GM23338 (cell line): Measurements from ENCODE around the gene SUSD4. TPM values are rescaled to one million over a fixed set of nuclear protein-coding genes. Genes with fewer than 3 reads are reported as not detected.

Experiments used
- ATAC-seq: fragments of 200-7000 bp; cut with Tn5 transposase; 3 replicates; pipeline ENCODE4 v1.9.1; 2020
- DNase-seq: peaks from one replicate; pipeline ENCODE4 v3.0.0-alpha.2; 2015; ENCODE audit warnings: low spot score
- H2AFZ ChIP-seq: fragments of 200-600 bp; sonication (generic); 2 replicates; pipeline ENCODE4 v1.8.0; 2016; ENCODE audit warnings: antibody characterized with exemption, mild to moderate bottlenecking, moderate library complexity
- H3F3A ChIP-seq: fragments of 200-600 bp; sonication (generic); replicated peaks from 2 replicates; pipeline ENCODE4 v1.8.0; 2017; ENCODE audit warnings: antibody characterized with exemption, mixed run types, low read depth
- H3K27ac ChIP-seq: fragments of 200-600 bp; sonication (generic); 2 replicates; pipeline ENCODE4 v1.6.1; 2016; ENCODE audit warnings: low read depth
- H3K27me3 ChIP-seq: fragments of 200-600 bp; sonication (generic); 2 replicates; pipeline ENCODE4 v1.8.0; 2016; ENCODE audit warnings: mild to moderate bottlenecking, mixed run types, moderate library complexity; ENCODE audit not compliant: insufficient read depth
- H3K36me3 ChIP-seq: fragments of 200-600 bp; sonication (generic); 2 replicates; pipeline ENCODE4 v1.8.0; 2016; ENCODE audit warnings: mild to moderate bottlenecking; ENCODE audit not compliant: insufficient read depth
- H3K4me1 ChIP-seq: fragments of 200-600 bp; sonication (generic); 2 replicates; pipeline ENCODE4 v1.8.0; 2016; ENCODE audit warnings: mild to moderate bottlenecking, moderate library complexity; ENCODE audit not compliant: insufficient read depth
- H3K4me2 ChIP-seq: fragments of 200-600 bp; sonication (generic); 2 replicates; pipeline ENCODE4 v1.7.1; 2017; ENCODE audit warnings: mixed run types
- H3K4me3 ChIP-seq: fragments of 200-600 bp; sonication (generic); 2 replicates; pipeline ENCODE4 v1.6.1; 2016; ENCODE audit warnings: mixed run types
- H3K79me2 ChIP-seq: fragments of 200-600 bp; sonication (generic); replicated peaks from 2 replicates; pipeline ENCODE4 v1.8.0; 2017; ENCODE audit warnings: mild to moderate bottlenecking; ENCODE audit not compliant: insufficient read depth
- H3K9me2 ChIP-seq: fragments of 200-600 bp; sonication (generic); 2 replicates; pipeline ENCODE4 v1.8.0; 2017; ENCODE audit not compliant: insufficient read depth
- H4K20me1 ChIP-seq: fragments of 200-600 bp; sonication (generic); replicated peaks from 2 replicates; pipeline ENCODE4 v1.8.0; 2017; ENCODE audit warnings: mild to moderate bottlenecking; ENCODE audit not compliant: insufficient read depth
- H3K27ac Mint-ChIP-seq: 2 replicates; pipeline ENCODE4 v1.8.0; 2020; ENCODE audit warnings: inconsistent platforms, mild to moderate bottlenecking, moderate library complexity, mixed read lengths
- H3K27me3 Mint-ChIP-seq: 3 replicates; pipeline ENCODE4 v1.8.0; 2022; ENCODE audit warnings: low read depth, mild to moderate bottlenecking, moderate library complexity, mixed read lengths, inconsistent platforms; ENCODE audit not compliant: insufficient read depth, poor library complexity
- H3K36me3 Mint-ChIP-seq: 3 replicates; pipeline ENCODE4 v1.8.0; 2021; ENCODE audit warnings: low read depth, mild to moderate bottlenecking, inconsistent platforms, moderate library complexity, mixed read lengths
- H3K4me1 Mint-ChIP-seq: 3 replicates; pipeline ENCODE4 v1.8.0; 2020; ENCODE audit warnings: mild to moderate bottlenecking, inconsistent platforms, mixed read lengths
- H3K4me3 Mint-ChIP-seq: 3 replicates; pipeline ENCODE4 v1.8.0; 2021; ENCODE audit warnings: moderate library complexity, mild to moderate bottlenecking, inconsistent platforms, mixed read lengths
- H3K9me3 Mint-ChIP-seq: 3 replicates; pipeline ENCODE4 v1.8.0; 2020; ENCODE audit warnings: moderate library complexity, mild to moderate bottlenecking, inconsistent platforms, mixed read lengths
- CREB1 ChIP-seq: fragments of 250-450 bp; sonication (Bioruptor Pico); IDR thresholded peaks from 2 replicates; pipeline ENCODE4 v1.5.0; 2020; ENCODE audit warnings: low read depth, mild to moderate bottlenecking, moderate library complexity
- EZH2 ChIP-seq: fragments of 200-600 bp; sonication (generic); IDR thresholded peaks from one replicate; pipeline ENCODE4 v1.8.0; 2017; ENCODE audit warnings: antibody characterized with exemption, mild to moderate bottlenecking, low read depth; ENCODE audit not compliant: unreplicated experiment
- NANOG ChIP-seq: IDR thresholded peaks from 2 replicates; pipeline ENCODE4 v1.6.1; 2016; ENCODE audit warnings: antibody characterized with exemption, borderline replicate concordance
- POLR2AphosphoS5 ChIP-seq: IDR thresholded peaks from 2 replicates; pipeline ENCODE4 v1.6.1; 2016; ENCODE audit warnings: antibody characterized with exemption, low read depth
- STAT1 ChIP-seq: IDR thresholded peaks from one replicate; pipeline ENCODE4 v1.6.1; 2016; ENCODE audit warnings: antibody characterized with exemption; ENCODE audit not compliant: unreplicated experiment
- ZNF114 ChIP-seq: fragments of 250-450 bp; sonication (Bioruptor Pico); IDR thresholded peaks from 2 replicates; pipeline ENCODE4 v1.5.0; 2020; ENCODE audit warnings: mild to moderate bottlenecking, moderate library complexity
- ZNF331 ChIP-seq: fragments of 250-450 bp; sonication (Bioruptor Pico); IDR thresholded peaks from 2 replicates; pipeline ENCODE4 v1.5.0; 2020; ENCODE audit warnings: low read depth, mild to moderate bottlenecking, moderate library complexity
- polyA plus RNA-seq: library from polyadenylated mRNA; unstranded; fragments of >200 nt; fragmentation: Nextera tagmentation; extraction: Ambion mirVana; gene quantifications from 2 replicates; pipeline ENCODE4 v1.2.1, GENCODE V29; 2016
- total RNA-seq: library from RNA; depleted of rRNA; stranded (reverse); fragments of >200 nt; shearing (Covaris generic); gene quantifications from 2 replicates; pipeline ENCODE4 v1.2.3, GENCODE V29; 2014
- TF ChIP-seq, protein P1 (sequence below): IDR thresholded peaks from 2 replicates; pipeline ENCODE4 v1.6.1; 2016; ENCODE audit warnings: antibody characterized with exemption
- TF ChIP-seq, protein P2 (sequence below), 2 experiments: fragments of 200-600 bp in 1 of 2; sonication (generic) in 1 of 2; conservative IDR thresholded peaks; 2 replicates each; pipeline versions ENCODE4 v1.5.1 to v1.6.1; 2016 to 2017; ENCODE audit warnings: antibody characterized with exemption in 2 of 2, low read depth in 2 of 2, mild to moderate bottlenecking in 2 of 2, moderate library complexity in 1 of 2
- TF ChIP-seq, protein P3 (sequence below): IDR thresholded peaks from one replicate; pipeline ENCODE4 v1.6.1; 2018; ENCODE audit warnings: antibody characterized with exemption; ENCODE audit not compliant: unreplicated experiment

Gene SUSD4
- total and polyA plus RNA-seq, 2 experiments from 2014 or later: 2.3 to 3.6 TPM

DNA sequence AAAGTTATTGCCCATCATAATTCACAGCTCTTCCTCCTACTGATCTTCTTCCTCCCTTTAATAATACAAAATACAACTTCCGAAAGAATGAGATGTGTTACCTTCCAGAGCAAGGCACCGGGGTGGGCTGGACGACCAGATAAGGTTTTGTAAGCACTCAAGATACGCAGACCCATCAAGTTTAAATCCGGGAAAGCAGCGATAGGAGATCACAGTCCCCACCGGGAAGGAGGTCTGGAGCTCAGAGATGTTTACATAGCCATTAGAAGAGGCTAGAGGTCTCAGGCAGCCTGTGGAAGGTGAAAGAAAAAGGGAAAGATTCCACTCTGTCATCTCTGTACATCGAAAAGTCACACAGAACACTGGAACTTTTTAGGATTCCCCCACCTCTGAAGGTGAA lies 99.4 kb downstream of the SUSD4 start:
- no peaks in the 10 kb centered on the region for H3K9me3 Mint-ChIP-seq

DNA sequence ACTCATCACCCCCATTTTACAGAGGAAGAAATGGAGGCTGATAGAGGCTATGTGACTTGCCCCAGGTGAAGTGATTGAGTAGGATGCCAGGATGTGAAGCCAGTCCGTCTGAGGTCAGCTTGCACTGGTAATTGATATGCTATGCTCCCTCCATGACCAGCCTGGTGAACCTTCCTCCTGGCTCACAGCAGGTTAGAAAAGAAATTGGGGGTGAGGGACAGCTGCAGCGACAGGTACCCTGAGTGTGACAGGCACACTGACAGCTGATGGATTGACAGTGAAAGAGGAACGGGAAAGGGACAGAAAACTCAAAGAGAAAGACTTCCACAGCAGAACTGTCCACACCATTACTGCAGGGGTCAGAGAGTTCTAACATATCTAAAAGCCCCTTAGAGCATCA lies 102.1 kb downstream of the SUSD4 start:
- Mint-ChIP-seq H3K27me3 (no peaks in the 10 kb centered on the region), H3K36me3 (no peaks in the 10 kb centered on the region), H3K4me3 (no peak overlapping the region), H3K4me1 (peaks cover 1% of the 10 kb centered on the region; the same call in 2 of the 3 replicates), H3K27ac (no peak overlapping the region), H3K9me3 (no peaks in the 10 kb centered on the region)
- ATAC-seq: no peak
- Histone ChIP-seq H3K27me3 (no peaks in the 10 kb centered on the region), H3K9me2 (no peaks in the 10 kb centered on the region), H4K20me1 (no peaks in the 10 kb centered on the region), H3K27ac (no peak overlapping the region), H3K4me1 (no peaks in the 10 kb centered on the region), H3K36me3 (no peaks in the 10 kb centered on the region), H3F3A (no peaks in the 10 kb centered on the region), H2AFZ (no peak overlapping the region), H3K4me2 (no peak overlapping the region), H3K79me2 (no peaks in the 10 kb centered on the region), H3K4me3 (no peak overlapping the region)
- DNase-seq: no peak
- TF ChIP-seq ZNF331 (CRISPR knock-in tag) (no peak), CREB1 (CRISPR knock-in tag) (no peak), POLR2AphosphoS5 (no peak), STAT1 (no peak), NANOG (no peak), ZNF114 (CRISPR knock-in tag) (no peak)
- TF ChIP-seq, protein P1, sequence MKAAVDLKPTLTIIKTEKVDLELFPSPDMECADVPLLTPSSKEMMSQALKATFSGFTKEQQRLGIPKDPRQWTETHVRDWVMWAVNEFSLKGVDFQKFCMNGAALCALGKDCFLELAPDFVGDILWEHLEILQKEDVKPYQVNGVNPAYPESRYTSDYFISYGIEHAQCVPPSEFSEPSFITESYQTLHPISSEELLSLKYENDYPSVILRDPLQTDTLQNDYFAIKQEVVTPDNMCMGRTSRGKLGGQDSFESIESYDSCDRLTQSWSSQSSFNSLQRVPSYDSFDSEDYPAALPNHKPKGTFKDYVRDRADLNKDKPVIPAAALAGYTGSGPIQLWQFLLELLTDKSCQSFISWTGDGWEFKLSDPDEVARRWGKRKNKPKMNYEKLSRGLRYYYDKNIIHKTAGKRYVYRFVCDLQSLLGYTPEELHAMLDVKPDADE: no peak
- TF ChIP-seq, protein P2, sequence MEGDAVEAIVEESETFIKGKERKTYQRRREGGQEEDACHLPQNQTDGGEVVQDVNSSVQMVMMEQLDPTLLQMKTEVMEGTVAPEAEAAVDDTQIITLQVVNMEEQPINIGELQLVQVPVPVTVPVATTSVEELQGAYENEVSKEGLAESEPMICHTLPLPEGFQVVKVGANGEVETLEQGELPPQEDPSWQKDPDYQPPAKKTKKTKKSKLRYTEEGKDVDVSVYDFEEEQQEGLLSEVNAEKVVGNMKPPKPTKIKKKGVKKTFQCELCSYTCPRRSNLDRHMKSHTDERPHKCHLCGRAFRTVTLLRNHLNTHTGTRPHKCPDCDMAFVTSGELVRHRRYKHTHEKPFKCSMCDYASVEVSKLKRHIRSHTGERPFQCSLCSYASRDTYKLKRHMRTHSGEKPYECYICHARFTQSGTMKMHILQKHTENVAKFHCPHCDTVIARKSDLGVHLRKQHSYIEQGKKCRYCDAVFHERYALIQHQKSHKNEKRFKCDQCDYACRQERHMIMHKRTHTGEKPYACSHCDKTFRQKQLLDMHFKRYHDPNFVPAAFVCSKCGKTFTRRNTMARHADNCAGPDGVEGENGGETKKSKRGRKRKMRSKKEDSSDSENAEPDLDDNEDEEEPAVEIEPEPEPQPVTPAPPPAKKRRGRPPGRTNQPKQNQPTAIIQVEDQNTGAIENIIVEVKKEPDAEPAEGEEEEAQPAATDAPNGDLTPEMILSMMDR (conservative IDR thresholded peaks at IDR 0.05; ENCODE audit: low read depth in 2 of 2): no peak
- TF ChIP-seq, protein P3, sequence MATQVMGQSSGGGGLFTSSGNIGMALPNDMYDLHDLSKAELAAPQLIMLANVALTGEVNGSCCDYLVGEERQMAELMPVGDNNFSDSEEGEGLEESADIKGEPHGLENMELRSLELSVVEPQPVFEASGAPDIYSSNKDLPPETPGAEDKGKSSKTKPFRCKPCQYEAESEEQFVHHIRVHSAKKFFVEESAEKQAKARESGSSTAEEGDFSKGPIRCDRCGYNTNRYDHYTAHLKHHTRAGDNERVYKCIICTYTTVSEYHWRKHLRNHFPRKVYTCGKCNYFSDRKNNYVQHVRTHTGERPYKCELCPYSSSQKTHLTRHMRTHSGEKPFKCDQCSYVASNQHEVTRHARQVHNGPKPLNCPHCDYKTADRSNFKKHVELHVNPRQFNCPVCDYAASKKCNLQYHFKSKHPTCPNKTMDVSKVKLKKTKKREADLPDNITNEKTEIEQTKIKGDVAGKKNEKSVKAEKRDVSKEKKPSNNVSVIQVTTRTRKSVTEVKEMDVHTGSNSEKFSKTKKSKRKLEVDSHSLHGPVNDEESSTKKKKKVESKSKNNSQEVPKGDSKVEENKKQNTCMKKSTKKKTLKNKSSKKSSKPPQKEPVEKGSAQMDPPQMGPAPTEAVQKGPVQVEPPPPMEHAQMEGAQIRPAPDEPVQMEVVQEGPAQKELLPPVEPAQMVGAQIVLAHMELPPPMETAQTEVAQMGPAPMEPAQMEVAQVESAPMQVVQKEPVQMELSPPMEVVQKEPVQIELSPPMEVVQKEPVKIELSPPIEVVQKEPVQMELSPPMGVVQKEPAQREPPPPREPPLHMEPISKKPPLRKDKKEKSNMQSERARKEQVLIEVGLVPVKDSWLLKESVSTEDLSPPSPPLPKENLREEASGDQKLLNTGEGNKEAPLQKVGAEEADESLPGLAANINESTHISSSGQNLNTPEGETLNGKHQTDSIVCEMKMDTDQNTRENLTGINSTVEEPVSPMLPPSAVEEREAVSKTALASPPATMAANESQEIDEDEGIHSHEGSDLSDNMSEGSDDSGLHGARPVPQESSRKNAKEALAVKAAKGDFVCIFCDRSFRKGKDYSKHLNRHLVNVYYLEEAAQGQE: no peak

More for the DNA sequence above, 99.4 kb downstream of the SUSD4 start:
- DNase-seq (no peak), ATAC-seq (no peak)
- H3K4me3 Mint-ChIP-seq: no peak overlapping the region
- no peak overlapping the region for H3K27ac ChIP-seq
- no peak overlapping the region for H3K4me2 ChIP-seq
- H3K9me2 ChIP-seq: no peaks in the 10 kb centered on the region
- TF ChIP-seq STAT1 (no peak), EZH2 (no peak), ZNF114 (CRISPR knock-in tag) (no peak)
- TF ChIP-seq, protein P2 (conservative IDR thresholded peaks at IDR 0.05; ENCODE audit: low read depth in 2 of 2): no peak
- H3K4me1 ChIP-seq: no peaks in the 10 kb centered on the region; the same call in 1 of the 2 replicates
- no peak overlapping the region for H3K27ac Mint-ChIP-seq
- no peak overlapping the region for H3K4me3 ChIP-seq
- H3K27me3 ChIP-seq: no peaks in the 10 kb centered on the region
- no peaks in the 10 kb centered on the region for H3K36me3 ChIP-seq
- H3K79me2 ChIP-seq: no peaks in the 10 kb centered on the region
- H2AFZ ChIP-seq: no peak overlapping the region
- H3K27me3 Mint-ChIP-seq: no peaks in the 10 kb centered on the region
- peaks cover 10% of the 10 kb centered on the region; the same call in 2 of the 3 replicates for H3K4me1 Mint-ChIP-seq
- H3F3A ChIP-seq: no peaks in the 10 kb centered on the region
- no peaks in the 10 kb centered on the region for H4K20me1 ChIP-seq
- no peaks in the 10 kb centered on the region for H3K36me3 Mint-ChIP-seq
